Karpas-422 (cell line): ENCODE results near the gene GAGE12E. TPM values are rescaled to one million over a fixed set of nuclear protein-coding genes. Genes with fewer than 3 reads are reported as not detected.
"Not testable (repeated sequence)": the region's sequence is repeated elsewhere in the genome, so short reads cannot be mapped to it uniquely, and the experiment has no call there.

Experiments
- DNase-seq: peaks from one replicate; pipeline ENCODE4 v3.0.0-alpha.2; 2015
- H2AFZ ChIP-seq: fragments of 200-600 bp; sonication (generic); 2 replicates; pipeline ENCODE4 v1.6.1; 2014; ENCODE audit warnings: antibody characterized with exemption, low read length, mixed read lengths
- H3K27ac ChIP-seq: fragments of 200-600 bp; sonication (generic); 2 replicates; pipeline ENCODE4 v1.5.1; 2014; ENCODE audit warnings: mild to moderate bottlenecking, low read length, moderate library complexity
- H3K27me3 ChIP-seq: fragments of 200-600 bp; sonication (generic); 2 replicates; pipeline ENCODE4 v1.6.1; 2014; ENCODE audit warnings: low read length, mixed read lengths
- H3K36me3 ChIP-seq: fragments of 200-600 bp; sonication (generic); 2 replicates; pipeline ENCODE4 v1.6.1; 2014; ENCODE audit warnings: low read length, mixed read lengths; ENCODE audit not compliant: insufficient read depth
- H3K4me1 ChIP-seq: fragments of 200-600 bp; sonication (generic); 2 replicates; pipeline ENCODE4 v1.6.1; 2014; ENCODE audit warnings: mild to moderate bottlenecking, low read length, mixed read lengths
- H3K4me2 ChIP-seq: fragments of 200-600 bp; sonication (generic); 2 replicates; pipeline ENCODE4 v1.6.1; 2014; ENCODE audit warnings: low read length, low read depth, mild to moderate bottlenecking; ENCODE audit not compliant: poor library complexity, severe bottlenecking
- H3K4me3 ChIP-seq: fragments of 200-600 bp; sonication (generic); 2 replicates; pipeline ENCODE4 v1.5.1; 2014; ENCODE audit warnings: mild to moderate bottlenecking, antibody characterized with exemption, low read length, mixed read lengths
- H3K79me2 ChIP-seq: fragments of 200-600 bp; sonication (generic); 2 replicates; pipeline ENCODE4 v1.6.1; 2014; ENCODE audit warnings: mild to moderate bottlenecking, low read length, mixed read lengths
- H3K9ac ChIP-seq: fragments of 200-600 bp; sonication (generic); 2 replicates; pipeline ENCODE4 v1.6.0; 2014; ENCODE audit warnings: low read length
- H3K9me2 ChIP-seq: fragments of 200-600 bp; sonication (generic), shearing (Covaris generic); replicated peaks from 2 replicates; pipeline ENCODE4 v1.6.0; 2014; ENCODE audit warnings: mild to moderate bottlenecking, low read length, moderate library complexity; ENCODE audit not compliant: insufficient read depth
- H3K9me3 ChIP-seq: fragments of 300-700, 200-600 bp; sonication (generic); 2 replicates; pipeline ENCODE4 v1.6.1; 2014; ENCODE audit warnings: low read length, mixed read lengths
- H4K20me1 ChIP-seq: fragments of 200-600 bp; sonication (generic); 2 replicates; pipeline ENCODE4 v1.6.1; 2014; ENCODE audit warnings: mild to moderate bottlenecking, antibody characterized with exemption, low read length, low read depth; ENCODE audit not compliant: insufficient read depth
- total RNA-seq: library from RNA; depleted of rRNA; stranded (reverse); fragments of >200 nt; shearing (Covaris generic); gene quantifications from 2 replicates; pipeline ENCODE4 v1.2.3, GENCODE V29; 2014; ENCODE audit warnings: low replicate concordance; rRNA removed

The GAGE12E gene
- total RNA-seq = not detected in 2 replicates

GRCh38 chrX:49550989-49551388 is at the start of gene GAGE12E:
TSS of gene GAGE12E (plus strand) at chrX:49551289. CDS start at chrX:49552444, 1,155 bp downstream.
- not testable (repeated sequence) for H3K4me2 ChIP-seq, H3K9me2 ChIP-seq, H3K27ac ChIP-seq, H4K20me1 ChIP-seq, H3K36me3 ChIP-seq, H3K79me2 ChIP-seq, H3K4me3 ChIP-seq, H3K27me3 ChIP-seq, H3K4me1 ChIP-seq, H3K9ac ChIP-seq, H3K9me3 ChIP-seq, H2AFZ ChIP-seq, DNase-seq

GRCh38 chrX:49531877-49532276 is 19.2 kb upstream of the GAGE12E start, which contains the start of gene GAGE12C:
TSS of gene GAGE12C (plus strand) at chrX:49532177. CDS start at chrX:49533332, 1,155 bp downstream.
- H3K36me3 ChIP-seq, H3K27me3 ChIP-seq, H3K9me3 ChIP-seq, H4K20me1 ChIP-seq, H3K4me3 ChIP-seq, H3K4me1 ChIP-seq, H3K4me2 ChIP-seq, H3K9me2 ChIP-seq, H3K9ac ChIP-seq, H2AFZ ChIP-seq, DNase-seq, H3K79me2 ChIP-seq, H3K27ac ChIP-seq: not testable (repeated sequence)

- not testable (repeated sequence) for H3K27me3 ChIP-seq, H3K4me2 ChIP-seq, H3K9me3 ChIP-seq, H3K79me2 ChIP-seq, H3K9me2 ChIP-seq, H3K36me3 ChIP-seq, H4K20me1 ChIP-seq, H3K4me3 ChIP-seq, H3K9ac ChIP-seq, DNase-seq, H3K4me1 ChIP-seq, H2AFZ ChIP-seq, H3K27ac ChIP-seq
Measured at GRCh38 chrX:49541433-49541832, 9.7 kb upstream of the GAGE12E start, which contains the start of gene GAGE12D. TSS of gene GAGE12D (plus strand) at chrX:49541733. CDS start at chrX:49542888, 1,155 bp downstream.

GRCh38 chrX:49560542-49560941 is 9.5 kb downstream of the GAGE12E start, which contains the start of gene GAGE12F:
TSS of gene GAGE12F (plus strand) at chrX:49560842. CDS start at chrX:49561997, 1,155 bp downstream.
- H3K79me2 ChIP-seq, DNase-seq, H3K4me3 ChIP-seq, H3K27me3 ChIP-seq, H3K4me1 ChIP-seq, H3K9ac ChIP-seq, H2AFZ ChIP-seq, H3K9me3 ChIP-seq, H3K9me2 ChIP-seq, H4K20me1 ChIP-seq, H3K27ac ChIP-seq, H3K36me3 ChIP-seq, H3K4me2 ChIP-seq: not testable (repeated sequence)

GRCh38 chrX:49568728-49569127 is 17.6 kb downstream of the GAGE12E start:
- H3K9me3 ChIP-seq, H3K36me3 ChIP-seq, H3K27ac ChIP-seq, H3K4me3 ChIP-seq, DNase-seq, H3K9ac ChIP-seq, H4K20me1 ChIP-seq, H3K9me2 ChIP-seq, H3K4me1 ChIP-seq, H2AFZ ChIP-seq, H3K4me2 ChIP-seq, H3K27me3 ChIP-seq, H3K79me2 ChIP-seq: not testable (repeated sequence)

GRCh38 chrX:49569152-49569551 is 18.1 kb downstream of the GAGE12E start:
- not testable (repeated sequence) for DNase-seq

GRCh38 chrX:49570100-49570499 is 19.0 kb downstream of the GAGE12E start, which contains the start of gene GAGE12G:
TSS of gene GAGE12G (plus strand) at chrX:49570400. CDS start at chrX:49571555, 1,155 bp downstream.
- not testable (repeated sequence) for H3K9ac ChIP-seq, H3K36me3 ChIP-seq, H3K27ac ChIP-seq

More at GRCh38 chrX:49569152-49569551, 18.1 kb downstream of the GAGE12E start:
- H3K4me3 ChIP-seq, H3K4me1 ChIP-seq, H3K79me2 ChIP-seq, H4K20me1 ChIP-seq, H3K9me3 ChIP-seq, H2AFZ ChIP-seq, H3K4me2 ChIP-seq, H3K27ac ChIP-seq, H3K27me3 ChIP-seq, H3K9ac ChIP-seq, H3K36me3 ChIP-seq, H3K9me2 ChIP-seq: not testable (repeated sequence)

GRCh38 chrX:49579649-49580048 is 28.6 kb downstream of the GAGE12E start, which contains the start of gene GAGE12H:
TSS of gene GAGE12H (plus strand) at chrX:49579949. CDS start at chrX:49581104, 1,155 bp downstream.
- H3K36me3 ChIP-seq, H3K79me2 ChIP-seq, H3K4me2 ChIP-seq: not testable (repeated sequence)

More at GRCh38 chrX:49570100-49570499, 19.0 kb downstream of the GAGE12E start, which contains the start of gene GAGE12G:
- not testable (repeated sequence) for H3K9me3 ChIP-seq, H3K4me3 ChIP-seq, DNase-seq, H3K27me3 ChIP-seq, H3K4me1 ChIP-seq, H3K79me2 ChIP-seq, H3K4me2 ChIP-seq, H4K20me1 ChIP-seq, H3K9me2 ChIP-seq, H2AFZ ChIP-seq

More at GRCh38 chrX:49579649-49580048, 28.6 kb downstream of the GAGE12E start, which contains the start of gene GAGE12H:
- H3K27ac ChIP-seq, H4K20me1 ChIP-seq, H3K9me2 ChIP-seq, H3K9me3 ChIP-seq, H3K4me3 ChIP-seq, H3K27me3 ChIP-seq, H3K4me1 ChIP-seq, DNase-seq, H3K9ac ChIP-seq, H2AFZ ChIP-seq: not testable (repeated sequence)
